Kidney (tissue), 14 donors: ENCODE results near the gene XPO5. TPM values are rescaled to one million over a fixed set of nuclear protein-coding genes. Genes with fewer than 3 reads are reported as not detected.
A peak's percentile ranks its signal among the peaks of the same experiment; 100 is the strongest.

Source experiments
- DNase-seq, 5 donors: peaks; one replicate each; pipeline ENCODE4 v3.0.0-alpha.2; 2013 to 2020
- FAIRE-seq: peaks from 2 replicates; lab custom pipeline; 2012; peaks lifted over from hg19 to GRCh38; lab: Jason Lieb, UNC
- H3K27ac ChIP-seq, 2 donors: one replicate each; pipeline ENCODE4 v1.7.0; 2013; ENCODE audit warnings: low read depth in 2 of 2, low read length in 2 of 2, inconsistent platforms in 1 of 2
- H3K27me3 ChIP-seq: one replicate; pipeline ENCODE4 v1.7.1; 2013; ENCODE audit warnings: low read length, inconsistent platforms; ENCODE audit not compliant: control insufficient read depth, insufficient read depth
- H3K36me3 ChIP-seq, 3 donors: one replicate each; pipeline versions ENCODE4 v1.7.0 to v1.7.1; 2013; ENCODE audit warnings: low read length in 3 of 3, control low read depth in 1 of 3, inconsistent platforms in 1 of 3; ENCODE audit not compliant: insufficient read depth in 3 of 3, control insufficient read depth in 2 of 3
- H3K4me1 ChIP-seq, 3 donors: one replicate each; pipeline versions ENCODE4 v1.7.0 to v1.7.1; 2013; ENCODE audit warnings: low read length in 3 of 3, inconsistent platforms in 1 of 3, low read depth in 1 of 3; ENCODE audit not compliant: control insufficient read depth in 2 of 3, insufficient read depth in 2 of 3
- H3K4me3 ChIP-seq, 3 donors: one replicate each; pipeline versions ENCODE4 v1.7.0 to v1.8.1; 2013; ENCODE audit warnings: low read length in 3 of 3, control low read depth in 1 of 3, inconsistent platforms in 1 of 3
- H3K9ac ChIP-seq, 3 donors: one replicate each; pipeline versions ENCODE4 v1.7.0 to v1.7.1; 2013; ENCODE audit warnings: low read length in 3 of 3, control low read depth in 1 of 3, inconsistent platforms in 1 of 3
- H3K9me3 ChIP-seq, 3 donors: one replicate each; pipeline versions ENCODE4 v1.7.0 to v1.7.1; 2013; ENCODE audit warnings: low read length in 3 of 3, control low read depth in 1 of 3, inconsistent platforms in 1 of 3; ENCODE audit not compliant: control insufficient read depth in 2 of 3, insufficient read depth in 1 of 3
- intact Hi-C: fragments of 100-400 bp; cut with DNase I; formaldehyde crosslinking; loops from one replicate; pipeline ENCODE4 v1.11.1; 2022
- polyA plus RNA-seq: library from polyadenylated mRNA; stranded (reverse); fragments of 350-450 nt; fragmentation: Illumina TruSeq; extraction: RNeasy Lipid Tissue Mini Kit (QIAGEN cat#74804); gene quantifications from one replicate; pipeline ENCODE4 v1.2.3, GENCODE V29; 2014; ENCODE audit warnings: low read depth, low replicate concordance; ENCODE audit not compliant: insufficient read depth
- total RNA-seq: library from RNA; stranded (reverse); fragmentation: NEBNext Ultra II Directional; extraction: Animal tissue kit (Norgen Biotek cat#: 25700); gene quantifications from one replicate; pipeline ENCODE4 v1.2.1, GENCODE V29; 2021
- TF ChIP-seq, protein P1 (sequence below): IDR thresholded peaks from 3 replicates; pipeline ENCODE4 v1.5.1; 2012; ENCODE audit warnings: mild to moderate bottlenecking, moderate library complexity, borderline replicate concordance; ENCODE audit not compliant: insufficient read depth; ENCODE audit errors: extremely low read depth
- donor health status: control.
- donor health status: control.
- donor health status: control.
- donor health status: control.
- donor health status: control.
- donor health status: DM: yes; HTN: yes; CAD: no.
- donor health status: Normal renal cell carcinoma (clear cell type).

Gene XPO5
- total and polyA plus RNA-seq, 2 donors from 2014 or later, result 7.5 to 34.3 TPM

DNA sequence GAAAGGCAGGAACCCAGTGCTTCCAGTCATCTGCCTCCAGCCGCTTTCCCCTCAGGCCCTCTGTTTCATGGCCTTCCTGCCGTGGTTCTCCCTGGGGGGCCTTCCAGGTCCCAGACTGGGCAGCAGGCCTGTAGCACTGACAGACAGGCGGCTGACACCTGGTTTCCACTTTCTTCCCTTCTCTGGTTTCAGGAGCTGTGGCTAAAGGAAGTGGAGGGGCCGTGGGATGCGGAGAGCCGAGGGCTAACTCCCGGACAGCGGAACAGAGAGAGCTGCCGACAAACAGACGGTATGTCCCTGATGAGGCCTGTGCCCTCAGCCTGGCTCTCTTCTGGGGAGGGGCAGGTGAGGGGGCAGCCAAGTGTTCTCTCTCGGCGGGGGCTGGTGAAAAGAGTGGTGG, 78.1 kb downstream of the XPO5 start:
- Histone ChIP-seq H3K9me3 (no peaks in the 10 kb centered on the region), H3K4me3 (no peak overlapping the region), H3K36me3 (peaks cover 5 to 44% (median 32%) of the 10 kb centered on the region in 3 donors), H3K4me1 (peaks cover 0 to 15% (median 12%) of the 10 kb centered on the region in 3 donors), H3K9ac (no peak overlapping the region), H3K27me3 (no peaks in the 10 kb centered on the region), H3K27ac (no peak overlapping the region)
- intact Hi-C loops, result no loop called here
- TF ChIP-seq, protein P1, sequence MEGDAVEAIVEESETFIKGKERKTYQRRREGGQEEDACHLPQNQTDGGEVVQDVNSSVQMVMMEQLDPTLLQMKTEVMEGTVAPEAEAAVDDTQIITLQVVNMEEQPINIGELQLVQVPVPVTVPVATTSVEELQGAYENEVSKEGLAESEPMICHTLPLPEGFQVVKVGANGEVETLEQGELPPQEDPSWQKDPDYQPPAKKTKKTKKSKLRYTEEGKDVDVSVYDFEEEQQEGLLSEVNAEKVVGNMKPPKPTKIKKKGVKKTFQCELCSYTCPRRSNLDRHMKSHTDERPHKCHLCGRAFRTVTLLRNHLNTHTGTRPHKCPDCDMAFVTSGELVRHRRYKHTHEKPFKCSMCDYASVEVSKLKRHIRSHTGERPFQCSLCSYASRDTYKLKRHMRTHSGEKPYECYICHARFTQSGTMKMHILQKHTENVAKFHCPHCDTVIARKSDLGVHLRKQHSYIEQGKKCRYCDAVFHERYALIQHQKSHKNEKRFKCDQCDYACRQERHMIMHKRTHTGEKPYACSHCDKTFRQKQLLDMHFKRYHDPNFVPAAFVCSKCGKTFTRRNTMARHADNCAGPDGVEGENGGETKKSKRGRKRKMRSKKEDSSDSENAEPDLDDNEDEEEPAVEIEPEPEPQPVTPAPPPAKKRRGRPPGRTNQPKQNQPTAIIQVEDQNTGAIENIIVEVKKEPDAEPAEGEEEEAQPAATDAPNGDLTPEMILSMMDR, result no peak
- DNase-seq, result peak in 3 of 5 donors; percentile 23 to 42 (median 31)
- FAIRE-seq, result no peak

GRCh38 chr6:43497129-43497396, 78.8 kb downstream of the XPO5 start:
- Histone ChIP-seq H3K4me3 (no peak overlapping the region), H3K9ac (no peak overlapping the region), H3K9me3 (no peaks in the 10 kb centered on the region), H3K4me1 (peaks cover 0 to 16% (median 16%) of the 10 kb centered on the region in 3 donors), H3K36me3 (peaks cover 5 to 37% (median 26%) of the 10 kb centered on the region in 3 donors), H3K27ac (no peak overlapping the region), H3K27me3 (no peaks in the 10 kb centered on the region)
- TF ChIP-seq, protein P1, result no peak
- FAIRE-seq (no peak), DNase-seq (peak in 1 of 5 donors; percentile 29)
- intact Hi-C loops, result no loop called here

DNA sequence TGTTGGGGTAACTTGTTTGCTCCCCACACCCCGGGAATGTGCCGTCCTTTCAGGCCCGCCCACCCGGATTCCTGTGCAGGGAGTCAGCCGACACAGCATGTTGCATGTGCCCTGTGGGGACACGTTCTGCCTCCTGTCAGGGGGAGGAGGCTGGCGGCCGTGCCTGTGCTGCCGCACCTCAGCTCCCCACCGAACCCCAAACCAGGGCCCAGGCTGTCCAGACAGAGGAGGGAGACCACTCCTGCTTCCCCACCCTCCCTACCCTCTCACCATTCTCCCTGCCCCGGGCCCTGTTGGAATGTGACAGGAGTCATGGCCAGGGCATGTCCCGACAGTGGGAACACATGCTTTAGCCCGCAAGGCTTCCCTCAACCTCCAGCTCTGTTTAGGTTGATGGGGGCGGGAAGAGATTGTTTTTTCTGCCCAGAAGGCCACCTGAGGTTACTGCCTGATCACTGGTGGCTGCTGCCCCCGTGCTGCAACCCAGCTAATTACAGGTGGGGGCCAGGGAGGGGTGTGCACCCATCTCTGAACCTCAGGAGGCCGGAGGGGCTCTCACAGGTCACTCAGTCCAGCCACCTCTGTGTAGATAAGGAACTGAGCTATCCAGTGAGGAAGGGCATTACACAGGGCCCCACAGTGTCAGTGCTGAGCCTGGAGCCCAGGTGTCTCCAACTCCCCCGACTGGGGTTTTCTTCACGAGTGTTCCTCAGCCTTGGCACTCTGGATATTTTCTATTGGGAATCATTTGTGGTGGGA, 79.3 kb downstream of the XPO5 start:
- TF ChIP-seq, protein P1, result peak; percentile 60
- Histone ChIP-seq H3K27ac (no peak overlapping the region), H3K4me1 (peaks cover 0 to 20% (median 17%) of the 10 kb centered on the region in 3 donors), H3K9ac (no peak overlapping the region), H3K36me3 (peaks cover 5 to 35% (median 25%) of the 10 kb centered on the region in 3 donors), H3K9me3 (no peaks in the 10 kb centered on the region), H3K4me3 (no peak overlapping the region), H3K27me3 (no peaks in the 10 kb centered on the region)
- intact Hi-C loops, result no loop called here
- peak in 4 of 5 donors; percentile 27 to 48 (median 41) for DNase-seq
- FAIRE-seq, result no peak
